HG03558 (cell line): ENCODE data around the gene UCHL5.
A peak's percentile ranks its signal among the peaks of the same experiment; 100 is the strongest.

ENCODE experiments used
- ATAC-seq: cut with Tn5 transposase; IDR thresholded peaks from one replicate; pipeline ENCODE4 v1.9.1; 2021; ENCODE audit warnings: moderate number of reproducible peaks; ENCODE audit not compliant: unreplicated experiment; ENCODE audit errors: extremely low read depth

The UCHL5 gene, protein sequence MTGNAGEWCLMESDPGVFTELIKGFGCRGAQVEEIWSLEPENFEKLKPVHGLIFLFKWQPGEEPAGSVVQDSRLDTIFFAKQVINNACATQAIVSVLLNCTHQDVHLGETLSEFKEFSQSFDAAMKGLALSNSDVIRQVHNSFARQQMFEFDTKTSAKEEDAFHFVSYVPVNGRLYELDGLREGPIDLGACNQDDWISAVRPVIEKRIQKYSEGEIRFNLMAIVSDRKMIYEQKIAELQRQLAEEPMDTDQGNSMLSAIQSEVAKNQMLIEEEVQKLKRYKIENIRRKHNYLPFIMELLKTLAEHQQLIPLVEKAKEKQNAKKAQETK

DNA sequence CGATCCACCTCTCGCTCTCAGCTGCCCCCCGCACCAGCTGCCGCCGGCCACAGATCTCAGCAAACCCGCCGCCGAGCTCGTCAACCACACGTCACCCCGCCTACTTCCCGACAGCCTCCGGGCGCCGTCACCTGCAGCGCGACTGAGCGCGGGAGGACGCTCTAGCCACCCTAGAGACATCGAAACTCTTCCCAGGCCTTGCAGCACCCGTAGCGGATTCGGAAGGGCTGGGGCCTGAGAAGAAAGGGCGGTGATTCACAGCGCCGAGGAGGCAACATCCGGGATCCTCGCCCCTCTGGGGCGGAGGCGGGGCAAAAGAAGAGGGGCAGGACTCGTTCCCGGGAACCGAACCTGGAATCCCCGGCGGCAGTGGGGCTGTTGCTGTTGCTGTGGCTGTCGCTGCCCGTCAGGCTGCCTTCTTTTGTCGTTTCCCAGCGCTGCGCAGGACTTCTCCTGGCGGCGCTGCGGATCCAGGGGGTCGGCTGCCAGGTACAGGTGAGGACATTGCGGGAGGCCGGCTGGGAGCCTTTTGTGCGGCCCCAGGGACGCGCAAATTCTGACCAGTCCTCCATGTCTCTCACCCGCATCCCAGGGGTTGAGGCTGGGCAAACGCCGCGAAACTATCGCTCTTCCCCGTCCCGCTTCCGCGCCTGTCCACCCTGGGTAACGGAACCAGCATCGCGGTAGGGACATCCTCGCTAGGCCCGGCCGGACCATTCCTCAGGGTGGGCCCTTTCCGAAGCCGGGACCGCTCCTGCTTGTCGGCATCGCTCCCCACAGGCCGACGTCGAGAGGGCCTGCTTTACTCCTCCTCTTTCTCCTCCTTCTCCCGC is at the start of gene UCHL5, which contains the start of gene RO60:
Gene UCHL5, minus strand, starts transcription at position 79 of the 833 bp plus-strand sequence. CDS start 100 bp downstream, outside the sequence.
Gene RO60, plus strand, starts transcription at position 331 of the 833 bp plus-strand sequence. CDS start 9,443 bp downstream, outside the sequence.
- peak; percentile 95 for ATAC-seq

DNA sequence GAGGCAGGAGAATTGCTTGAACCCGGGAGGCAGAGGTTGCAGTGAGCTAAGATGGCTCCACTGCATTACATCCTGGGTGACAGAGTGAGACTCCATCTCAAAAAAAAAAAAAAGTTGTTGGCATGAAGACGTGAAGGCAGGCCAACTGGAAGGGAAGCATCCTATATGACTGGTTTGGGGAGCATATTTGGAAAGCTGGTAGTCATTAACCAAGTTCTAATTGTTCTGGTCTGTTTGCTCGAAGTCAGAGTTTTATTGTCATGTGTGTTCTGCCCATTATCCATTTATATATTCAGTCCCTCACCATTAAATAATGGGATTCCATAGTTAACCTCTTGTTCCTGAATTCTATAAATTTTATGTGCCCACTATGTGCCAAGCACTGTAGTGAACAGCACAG is 49.3 kb upstream of the UCHL5 start:
- ATAC-seq = no peak

GRCh38 chr1:193105821-193106177 is 46.6 kb upstream of the UCHL5 start:
- no peak for ATAC-seq

GRCh38 chr1:193104907-193105820 is 46.0 kb upstream of the UCHL5 start, which contains the start of gene GLRX2:
Gene GLRX2, minus strand, starts transcription at chr1:193105414. Its CDS starts 32 bp downstream, at chr1:193105382.
- peak; percentile 72 for ATAC-seq

DNA sequence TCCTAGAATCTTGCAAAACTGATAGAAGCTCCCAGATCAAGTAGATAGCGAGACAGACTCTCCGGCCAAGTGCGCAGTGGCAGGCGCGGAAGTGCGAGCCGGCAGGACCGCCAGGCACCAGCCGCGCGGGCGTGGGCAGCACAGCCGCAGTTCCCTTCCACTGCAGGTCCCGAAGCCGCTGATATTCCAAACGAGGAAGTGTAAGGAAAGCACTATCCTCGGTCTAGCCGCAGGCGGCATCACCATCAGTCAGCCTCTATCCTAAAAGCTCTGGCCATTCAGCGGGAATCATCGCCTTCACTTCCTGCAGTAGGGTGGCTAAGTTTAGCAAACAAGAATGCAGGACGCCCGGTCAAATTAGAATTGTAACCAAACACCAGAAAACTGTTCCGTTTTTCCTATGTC is 45.3 kb upstream of the UCHL5 start:
- ATAC-seq = no peak

GRCh38 chr1:193103759-193104501 is 44.8 kb upstream of the UCHL5 start:
- ATAC-seq = no peak

DNA sequence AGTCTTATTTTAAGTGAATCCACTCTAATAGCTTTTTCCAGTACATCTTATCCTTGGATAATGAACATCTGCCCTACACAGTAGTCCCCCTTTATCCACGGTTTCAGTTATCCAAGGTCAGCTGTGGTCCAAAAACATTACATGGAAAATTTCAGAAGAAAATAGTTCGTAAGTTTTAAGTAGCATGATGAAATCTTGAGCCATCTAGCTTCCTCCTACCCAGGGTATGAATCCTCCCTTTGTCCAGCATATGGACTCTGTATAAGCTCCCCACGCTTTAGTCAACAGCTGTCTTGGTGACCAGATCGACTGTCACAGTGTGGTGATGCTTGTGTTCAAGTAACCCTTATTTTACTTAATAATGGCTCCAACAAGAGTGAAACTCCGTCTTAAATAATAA is 43.5 kb upstream of the UCHL5 start:
- no peak for ATAC-seq

GRCh38 chr1:193094112-193094511 is 35.0 kb upstream of the UCHL5 start:
- no peak for ATAC-seq

DNA sequence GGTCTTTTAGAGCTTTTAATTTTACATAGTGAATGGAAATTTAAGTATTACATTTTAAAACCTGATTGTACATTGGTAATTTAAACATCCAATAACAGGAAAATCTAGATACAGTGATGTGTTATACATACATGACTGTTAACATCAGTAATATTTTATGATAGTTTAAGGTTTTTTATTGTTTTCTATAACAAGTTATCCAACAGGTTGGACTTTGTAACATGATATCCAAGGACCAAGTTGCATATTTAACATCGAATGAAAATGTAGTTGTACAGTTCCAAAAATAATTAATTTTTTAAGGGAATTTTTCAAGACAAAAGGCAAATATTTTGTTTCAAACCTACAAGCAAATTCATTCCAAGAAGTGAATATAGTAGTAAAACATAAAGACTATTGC is 31.7 kb upstream of the UCHL5 start:
- ATAC-seq = no peak

GRCh38 chr1:193087893-193088292 is 28.7 kb upstream of the UCHL5 start:
- ATAC-seq = no peak

DNA sequence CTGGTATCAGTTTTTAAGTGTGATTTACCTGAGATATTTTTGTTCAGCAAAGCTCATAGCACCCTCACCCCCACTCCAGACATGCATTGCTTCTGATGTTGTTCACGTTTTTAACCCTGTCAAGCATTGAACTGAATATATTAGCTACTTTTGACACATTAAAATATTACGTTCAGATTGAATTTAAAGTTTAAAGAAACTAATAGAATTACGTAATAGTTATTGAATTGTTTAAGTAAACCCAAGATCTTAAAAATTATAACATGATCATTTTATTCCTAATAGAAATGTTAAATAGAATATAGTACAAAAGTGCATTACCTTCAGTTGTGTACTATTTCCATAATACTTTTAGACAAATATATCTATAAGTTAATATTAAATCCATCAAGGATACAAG is 27.2 kb upstream of the UCHL5 start:
- ATAC-seq = no peak

GRCh38 chr1:193085263-193085662 is 26.1 kb upstream of the UCHL5 start:
- no peak for ATAC-seq

GRCh38 chr1:193083365-193084088 is 24.4 kb upstream of the UCHL5 start:
- ATAC-seq = peak; percentile 92

- no peak for ATAC-seq
Measured at GRCh38 chr1:193079187-193079586, 20.0 kb upstream of the UCHL5 start.

DNA sequence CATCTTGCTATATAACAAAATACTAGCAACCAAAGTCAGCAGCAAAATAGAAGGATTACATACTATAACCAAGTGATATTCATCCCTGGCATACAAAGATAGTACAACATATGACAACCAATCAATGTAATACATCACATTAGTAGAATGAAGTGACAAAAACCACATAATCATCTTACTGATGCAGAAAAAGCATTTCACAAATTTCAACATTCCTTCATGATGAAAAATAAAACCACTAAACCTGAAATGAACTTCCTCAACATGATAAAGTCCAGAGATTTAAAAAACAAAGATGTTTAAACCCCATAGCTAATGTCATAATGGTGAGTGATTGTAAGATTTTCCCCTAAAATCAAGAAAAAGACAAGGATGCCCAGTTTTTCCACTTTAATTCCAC is 18.8 kb upstream of the UCHL5 start:
- no peak for ATAC-seq

- no peak for ATAC-seq
Measured at GRCh38 chr1:193070942-193071341, 11.8 kb upstream of the UCHL5 start.

DNA sequence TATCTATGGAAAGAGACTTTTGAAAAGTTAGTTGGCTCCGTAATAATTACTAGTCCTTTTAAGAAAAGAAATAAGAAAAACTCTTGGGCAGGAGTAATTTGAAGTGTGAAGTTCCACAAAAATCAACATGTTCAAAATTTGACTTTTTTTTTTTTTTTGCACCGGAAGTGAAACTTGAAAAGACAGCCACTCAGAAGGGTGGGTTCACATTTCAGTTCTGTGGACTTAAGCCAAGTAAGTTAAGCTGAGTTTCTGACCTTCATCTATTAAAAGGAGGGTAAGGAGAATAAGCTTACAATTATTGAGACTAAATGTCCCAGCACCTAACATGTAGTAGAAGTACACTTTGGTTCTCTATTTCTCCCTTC is 11.2 kb upstream of the UCHL5 start:
- ATAC-seq = no peak

DNA sequence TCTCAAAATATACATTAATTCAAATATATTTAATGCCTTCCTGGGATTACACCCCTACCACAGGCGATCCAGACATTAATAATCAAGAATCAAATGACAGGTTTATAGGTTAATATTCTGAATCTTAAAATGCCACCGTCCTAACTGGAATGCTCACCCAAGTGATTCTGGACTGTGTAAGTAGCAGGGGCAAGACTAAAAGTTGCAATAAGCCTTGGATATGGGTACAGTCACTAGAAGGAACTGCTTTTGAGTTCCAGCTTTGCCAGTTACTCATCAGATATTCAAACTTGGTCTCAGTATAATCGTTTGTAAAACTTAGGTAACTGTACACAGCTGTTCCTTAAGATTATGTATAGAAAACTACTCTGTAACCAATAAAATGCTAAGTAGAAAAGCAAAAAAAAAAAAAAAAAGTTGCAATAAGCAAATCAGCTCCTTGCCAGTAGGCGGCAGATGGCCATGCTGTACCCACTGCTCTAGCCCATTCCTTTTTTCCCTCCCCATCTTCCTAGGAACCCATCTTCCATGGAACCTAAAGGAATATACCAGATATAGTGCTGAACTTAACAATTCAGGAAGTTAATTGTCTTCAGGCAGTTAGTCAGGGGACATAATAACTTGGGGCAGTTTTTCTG is 10.7 kb upstream of the UCHL5 start:
- ATAC-seq = no peak

- ATAC-seq = no peak
Measured at GRCh38 chr1:193068013-193068412, 8.9 kb upstream of the UCHL5 start.
